Activated effector memory CD4-positive, alpha-beta T cell treated with anti-CD3 and anti-CD28 coated beads, Interleukin-2, amount 50 U/mL, for 16 hours (primary cell): Measurements from ENCODE around the gene TSPAN31.

Source experiments
- DNase-seq: peaks from one replicate; pipeline ENCODE4 v3.0.0-alpha.2; 2020

TSPAN31 gene

DNA sequence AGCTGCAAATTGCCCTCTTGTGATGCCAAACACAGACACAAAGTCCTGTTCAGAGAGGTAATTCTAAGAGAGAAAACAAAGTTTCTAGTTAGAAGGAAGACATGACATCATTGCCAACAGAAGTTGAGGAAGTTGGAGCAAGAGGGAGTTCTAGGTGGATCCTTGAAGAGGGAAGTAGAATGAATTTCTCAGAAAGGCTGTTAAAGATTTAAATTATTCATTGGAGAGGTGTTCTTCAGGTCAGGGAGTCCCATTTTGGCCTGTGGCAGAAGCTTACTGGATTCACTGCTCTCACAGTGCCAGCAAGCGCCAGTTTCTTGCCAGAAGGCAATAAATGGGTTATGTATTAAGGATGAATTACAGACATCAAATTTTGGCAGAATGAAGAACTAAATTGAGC, 53.1 kb downstream of the TSPAN31 start:
- no peak for DNase-seq
